ENCODE measurements around the gene ESR2.

DNA sequence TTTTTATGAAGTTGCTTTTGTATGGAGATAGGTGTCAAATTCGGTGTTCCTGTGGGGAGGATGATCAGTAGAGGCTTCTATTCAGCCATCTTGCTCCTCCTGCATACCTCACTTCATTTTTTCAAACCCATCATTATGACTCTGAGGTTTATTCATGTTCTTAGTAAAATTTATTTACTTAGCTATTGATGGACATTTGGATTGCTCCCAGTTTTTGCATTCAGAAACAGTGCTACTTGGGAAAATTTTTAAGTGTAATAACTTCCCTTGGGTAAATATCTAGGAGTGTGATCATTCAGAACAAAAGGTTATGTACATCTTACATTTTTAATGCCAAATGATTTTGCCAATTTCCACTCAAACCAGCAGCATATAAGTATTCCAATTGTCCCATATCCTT, 233.1 kb downstream of the ESR2 start:
- no peak for TF ChIP-seq CTCF (IDR thresholded peaks at IDR 0.05)
- TF ChIP-seq POLR2A (IDR thresholded peaks at IDR 0.05) = no peak
- TF ChIP-seq POLR2AphosphoS5 (IDR thresholded peaks at IDR 0.05; ENCODE audit: insufficient read depth in 1 of 2, low read depth in 1 of 2) = no peak
